ENCODE data around the gene PDLIM4.

GRCh38 chr5:132238169-132238744 lies 19.2 kb upstream of the PDLIM4 start:
- TF ChIP-seq YY1 (IDR thresholded peaks at IDR 0.05; ENCODE audit: insufficient read depth, insufficient read length) = no peak
- TF ChIP-seq ZNF274 (IDR thresholded peaks at IDR 0.05; ENCODE audit: low read depth, low read length) = no peak
- TF ChIP-seq SUZ12 (IDR thresholded peaks at IDR 0.05; ENCODE audit: extremely low read depth, insufficient read depth, insufficient read length) = no peak

All from NT2/D1 (cell line).